Esophagus squamous epithelium (tissue), 5 donors: Measurements from ENCODE around the gene E2F4. TPM values are rescaled to one million over a fixed set of nuclear protein-coding genes. Genes with fewer than 3 reads are reported as not detected.
A peak's percentile ranks its signal among the peaks of the same experiment; 100 is the strongest.

Experiments used
- DNase-seq: peaks from one replicate; lab custom pipeline; 2025; lab: John Stamatoyannopoulos, UW
- H3K27ac ChIP-seq, 4 donors: fragments of 200-600 bp; sonication (generic); one replicate each; pipeline ENCODE4 v1.5.1; 2016 to 2019; ENCODE audit warnings: mild to moderate bottlenecking in 1 of 4
- H3K27me3 ChIP-seq, 4 donors: fragments of 200-600 bp; sonication (generic); 1 replicate in 3 of 4; 2 replicates in 1 of 4; pipeline versions ENCODE4 v1.5.1 to v1.6.0; 2017 to 2021; ENCODE audit warnings: antibody characterized with exemption in 1 of 4
- H3K36me3 ChIP-seq, 3 donors: fragments of 200-600 bp; sonication (generic); one replicate each; pipeline ENCODE4 v1.5.1; 2016 to 2019
- H3K4me1 ChIP-seq, 3 donors: fragments of 200-600 bp; sonication (generic); one replicate each; pipeline ENCODE4 v1.5.1; 2017 to 2019
- H3K4me3 ChIP-seq, 4 donors: fragments of 200-600 bp; sonication (generic); 1 replicate in 3 of 4; 2 replicates in 1 of 4; pipeline ENCODE4 v1.5.1; 2016 to 2019; ENCODE audit warnings: mild to moderate bottlenecking in 2 of 4, moderate library complexity in 1 of 4
- H3K9me3 ChIP-seq, 3 donors: fragments of 200-600 bp; sonication (generic); one replicate each; pipeline ENCODE4 v1.5.1; 2016 to 2019
- POLR2A ChIP-seq, 4 donors: fragments of 450-650 bp; IDR thresholded peaks; one replicate each; pipeline ENCODE4 v1.6.1; 2017; ENCODE audit warnings: antibody characterized with exemption in 4 of 4, mild to moderate bottlenecking in 4 of 4, moderate library complexity in 3 of 4
- WGBS, 2 donors: methylation state at CpG; one replicate each; pipeline ENCODE4 v1.1.5; 2018; 5-methylcytosine and 5-hydroxymethylcytosine counted together
- intact Hi-C: fragments of 100-400 bp; cut with DNase I; formaldehyde crosslinking; loops from one replicate; pipeline ENCODE4 v1.15.0; 2022
- total RNA-seq, 4 donors: library from RNA; depleted of rRNA; stranded (reverse); fragments of >200 nt; gene quantifications; one replicate each; pipeline ENCODE4 v1.1.0, GENCODE V29; 2016
- TF ChIP-seq, protein P1 (sequence below), 6 experiments: fragments of 450-650 bp in 4 of 6; fragments of 200-600 bp in 2 of 6; sonication (generic) in 2 of 6; IDR thresholded peaks; one replicate each; pipeline ENCODE4 v1.5.1; 2016 to 2019; ENCODE audit warnings: antibody characterized with exemption in 6 of 6, mild to moderate bottlenecking in 4 of 6, moderate library complexity in 4 of 6
- donor health status: DM: yes; HTN: yes; CAD: no.

E2F4 gene
- total RNA-seq, 4 donors from 2014 or later: 66.1 to 96.9 (median 81.9) TPM

GRCh38 chr16:67238806-67239470 lies 47.0 kb downstream of the E2F4 start:
- no peak for DNase-seq
- Histone ChIP-seq H3K9me3 (no peaks in the 10 kb centered on the region), H3K27ac (no peak overlapping the region), H3K36me3 (peaks cover 15 to 58% (median 28%) of the 10 kb centered on the region in 3 donors), H3K4me1 (peaks cover 0 to 38% (median 22%) of the 10 kb centered on the region in 3 donors), H3K4me3 (no peak overlapping the region), H3K27me3 (no peaks in the 10 kb centered on the region)
- no peak for TF ChIP-seq POLR2A (IDR thresholded peaks at IDR 0.05)
- TF ChIP-seq, protein P1, sequence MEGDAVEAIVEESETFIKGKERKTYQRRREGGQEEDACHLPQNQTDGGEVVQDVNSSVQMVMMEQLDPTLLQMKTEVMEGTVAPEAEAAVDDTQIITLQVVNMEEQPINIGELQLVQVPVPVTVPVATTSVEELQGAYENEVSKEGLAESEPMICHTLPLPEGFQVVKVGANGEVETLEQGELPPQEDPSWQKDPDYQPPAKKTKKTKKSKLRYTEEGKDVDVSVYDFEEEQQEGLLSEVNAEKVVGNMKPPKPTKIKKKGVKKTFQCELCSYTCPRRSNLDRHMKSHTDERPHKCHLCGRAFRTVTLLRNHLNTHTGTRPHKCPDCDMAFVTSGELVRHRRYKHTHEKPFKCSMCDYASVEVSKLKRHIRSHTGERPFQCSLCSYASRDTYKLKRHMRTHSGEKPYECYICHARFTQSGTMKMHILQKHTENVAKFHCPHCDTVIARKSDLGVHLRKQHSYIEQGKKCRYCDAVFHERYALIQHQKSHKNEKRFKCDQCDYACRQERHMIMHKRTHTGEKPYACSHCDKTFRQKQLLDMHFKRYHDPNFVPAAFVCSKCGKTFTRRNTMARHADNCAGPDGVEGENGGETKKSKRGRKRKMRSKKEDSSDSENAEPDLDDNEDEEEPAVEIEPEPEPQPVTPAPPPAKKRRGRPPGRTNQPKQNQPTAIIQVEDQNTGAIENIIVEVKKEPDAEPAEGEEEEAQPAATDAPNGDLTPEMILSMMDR (IDR thresholded peaks at IDR 0.05): no peak
- WGBS, 2 donors: 96 to 97% methylated on average over 5 to 6 of the region's 9 CpGs
- intact Hi-C loops: no loop called here

GRCh38 chr16:67240506-67240905 lies 48.6 kb downstream of the E2F4 start:
- peaks cover 15 to 53% (median 38%) of the 10 kb centered on the region in 3 donors for H3K4me1 ChIP-seq
- DNase-seq: no peak
- TF ChIP-seq, protein P1 (IDR thresholded peaks at IDR 0.05): no peak
- TF ChIP-seq POLR2A (IDR thresholded peaks at IDR 0.05): no peak
- intact Hi-C loops: no loop called here
- no peak overlapping the region for H3K4me3 ChIP-seq
- peaks cover 15 to 42% (median 25%) of the 10 kb centered on the region in 3 donors for H3K36me3 ChIP-seq
- WGBS, 2 donors: 34 to 81% methylated on average over 3 to 4 of the region's 4 CpGs
- H3K27me3 ChIP-seq: no peaks in the 10 kb centered on the region
- peak overlapping the region; percentile 28 to 80 (median 51) for H3K27ac ChIP-seq
- no peaks in the 10 kb centered on the region for H3K9me3 ChIP-seq

DNA sequence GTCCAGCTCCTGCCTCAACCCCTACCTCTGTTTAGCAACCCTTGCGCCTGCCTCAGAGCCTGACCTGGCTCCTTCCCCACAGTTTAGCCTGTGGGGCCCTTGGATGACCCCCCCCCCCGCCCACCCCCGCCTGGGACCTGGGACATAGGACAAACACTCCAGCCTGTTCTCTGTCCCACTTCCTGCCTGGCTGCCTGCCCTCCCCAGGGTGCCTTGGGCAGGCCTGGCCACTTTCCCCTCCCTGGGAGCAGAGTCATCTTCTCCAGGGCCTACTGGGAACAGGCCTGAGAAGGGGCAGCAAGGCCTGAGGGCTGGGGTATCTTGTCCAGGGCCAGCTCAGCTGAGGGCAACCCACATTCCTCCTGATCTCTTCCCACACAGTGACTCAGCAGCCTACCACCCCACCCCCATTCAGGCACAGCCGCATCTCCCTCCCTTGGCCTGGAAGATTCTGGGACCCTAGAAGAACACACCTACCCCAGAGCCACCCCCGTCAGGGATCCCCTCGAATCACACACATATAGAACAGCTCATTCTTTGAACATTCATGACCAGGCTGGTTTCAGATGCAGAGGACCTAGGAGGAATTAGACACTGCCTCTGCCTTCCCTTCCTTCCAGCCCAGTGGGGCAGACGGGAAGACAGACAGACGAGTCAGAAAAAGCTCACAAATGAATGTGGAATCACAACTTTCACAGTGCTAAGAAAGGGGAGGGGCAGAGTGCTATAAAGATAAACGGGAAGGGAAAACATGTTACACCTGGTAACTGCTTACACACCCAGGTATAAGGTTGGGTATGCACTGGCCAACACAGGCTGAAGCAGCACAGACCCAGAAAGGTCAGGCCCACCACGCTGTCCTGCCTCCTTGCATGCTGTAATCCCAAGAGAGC lies 49.3 kb downstream of the E2F4 start:
- Histone ChIP-seq H3K4me1 (peaks cover 20 to 61% (median 45%) of the 10 kb centered on the region in 3 donors), H3K36me3 (peaks cover 15 to 35% (median 18%) of the 10 kb centered on the region in 3 donors), H3K9me3 (no peaks in the 10 kb centered on the region), H3K4me3 (no peak overlapping the region), H3K27me3 (no peaks in the 10 kb centered on the region), H3K27ac (peak overlapping the region; percentile 28 to 80 (median 51))
- TF ChIP-seq POLR2A (IDR thresholded peaks at IDR 0.05): no peak
- TF ChIP-seq, protein P1 (IDR thresholded peaks at IDR 0.05): no peak
- no peak for DNase-seq
- WGBS, 2 donors: 43 to 48% methylated on average over 7 to 8 of the region's 10 CpGs
- intact Hi-C loops: no loop called here

- Histone ChIP-seq H3K9me3 (no peaks in the 10 kb centered on the region), H3K4me3 (no peak overlapping the region), H3K4me1 (peaks cover 21 to 70% (median 45%) of the 10 kb centered on the region in 3 donors), H3K27ac (peak overlapping the region in 3 of 4 donors; percentile 32 to 70 (median 45)), H3K36me3 (peaks cover 9 to 25% (median 12%) of the 10 kb centered on the region in 3 donors), H3K27me3 (no peaks in the 10 kb centered on the region)
- intact Hi-C loops: no loop called here
- no peak for TF ChIP-seq POLR2A (IDR thresholded peaks at IDR 0.05)
- TF ChIP-seq, protein P1 (IDR thresholded peaks at IDR 0.05): no peak
- WGBS, 2 donors: 76 to 83% methylated on average over 3 to 4 of the region's 4 CpGs
- DNase-seq: no peak
These were observed 50.3 kb downstream of the E2F4 start for GRCh38 chr16:67242138-67242730.
